GM12891 (cell line): ENCODE data around the gene AP1M1.

ENCODE experiments used
- PAX5 ChIP-seq: IDR thresholded peaks from 2 replicates; pipeline ENCODE4 v1.6.1; 2011; ENCODE audit warnings: low read length, moderate library complexity, mild to moderate bottlenecking; ENCODE audit not compliant: insufficient read depth, severe bottlenecking
- POLR2A ChIP-seq: IDR thresholded peaks from 2 replicates; pipeline ENCODE4 v1.6.1; 2011; ENCODE audit warnings: low read depth, low read length, control low read depth
- POLR2AphosphoS5 ChIP-seq: IDR thresholded peaks from 2 replicates; pipeline ENCODE4 v1.6.1; 2011; ENCODE audit warnings: low read depth, low read length, control low read depth
- SPI1 ChIP-seq: IDR thresholded peaks from 2 replicates; pipeline ENCODE4 v1.6.1; 2011; ENCODE audit warnings: low read depth, low read length, control low read depth
- TAF1 ChIP-seq: IDR thresholded peaks from 2 replicates; pipeline ENCODE4 v1.6.1; 2011; ENCODE audit warnings: low read depth, low read length, control low read depth

DNA sequence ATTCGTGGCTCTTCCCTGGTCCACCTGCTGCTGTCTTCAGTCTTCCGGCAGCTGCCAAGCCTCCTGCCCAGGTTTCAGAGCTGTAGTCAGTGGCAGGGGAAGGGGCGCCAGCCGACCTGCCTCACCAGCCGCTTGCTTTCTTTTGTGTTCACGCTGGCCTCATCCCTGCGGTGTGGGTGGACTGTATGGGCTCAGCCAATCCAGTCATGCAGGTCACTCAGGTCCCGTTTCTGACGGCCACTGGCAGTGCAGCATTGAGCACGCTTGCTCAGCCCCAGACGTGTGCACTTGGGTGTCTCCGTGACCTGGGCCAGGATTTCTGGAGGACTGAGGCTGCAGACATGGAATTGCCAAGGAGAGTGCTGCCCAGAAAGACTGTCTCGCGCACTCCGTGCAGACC is 26.0 kb downstream of the AP1M1 start:
- TF ChIP-seq POLR2AphosphoS5 (no peak), POLR2A (no peak), TAF1 (no peak), SPI1 (no peak), PAX5 (no peak)
